Measurements from ENCODE around the gene LRP1B.

The LRP1B gene

DNA sequence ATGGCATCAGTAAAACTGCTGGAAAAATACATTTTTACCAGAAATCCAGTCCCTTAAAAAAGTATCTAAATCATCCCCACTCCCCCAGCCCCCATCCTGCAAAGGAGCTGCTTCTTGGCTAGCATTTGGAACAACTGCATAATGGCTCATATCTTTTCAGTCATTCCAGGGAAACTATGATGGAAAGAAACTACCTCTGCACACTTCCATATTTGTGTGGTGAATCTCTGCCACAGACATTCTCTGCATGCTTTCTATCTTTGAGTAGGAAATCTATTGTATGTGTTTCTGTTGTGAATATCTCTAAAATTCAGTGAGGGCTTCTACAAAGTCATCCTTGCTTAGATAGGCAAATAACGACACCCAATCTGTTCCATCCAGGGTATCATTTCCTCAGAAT, 632.3 kb downstream of the LRP1B start:
- no peaks in the 10 kb centered on the region for H3K36me3 ChIP-seq (ENCODE audit: insufficient read depth)
- H4K20me1 ChIP-seq (ENCODE audit: insufficient read depth), result no peaks in the 10 kb centered on the region
- no peak overlapping the region for H3K4me2 ChIP-seq
- no peak overlapping the region for H2AFZ ChIP-seq (ENCODE audit: low read depth)
- H3K9ac ChIP-seq, result no peak overlapping the region
- no peak overlapping the region for H3K4me3 ChIP-seq (IDR thresholded peaks at IDR 0.05; ENCODE audit: insufficient read depth, low read depth, low read length)
- H3K27me3 ChIP-seq (ENCODE audit: insufficient read depth, low read depth), result no peaks in the 10 kb centered on the region
- TF ChIP-seq, protein P1, sequence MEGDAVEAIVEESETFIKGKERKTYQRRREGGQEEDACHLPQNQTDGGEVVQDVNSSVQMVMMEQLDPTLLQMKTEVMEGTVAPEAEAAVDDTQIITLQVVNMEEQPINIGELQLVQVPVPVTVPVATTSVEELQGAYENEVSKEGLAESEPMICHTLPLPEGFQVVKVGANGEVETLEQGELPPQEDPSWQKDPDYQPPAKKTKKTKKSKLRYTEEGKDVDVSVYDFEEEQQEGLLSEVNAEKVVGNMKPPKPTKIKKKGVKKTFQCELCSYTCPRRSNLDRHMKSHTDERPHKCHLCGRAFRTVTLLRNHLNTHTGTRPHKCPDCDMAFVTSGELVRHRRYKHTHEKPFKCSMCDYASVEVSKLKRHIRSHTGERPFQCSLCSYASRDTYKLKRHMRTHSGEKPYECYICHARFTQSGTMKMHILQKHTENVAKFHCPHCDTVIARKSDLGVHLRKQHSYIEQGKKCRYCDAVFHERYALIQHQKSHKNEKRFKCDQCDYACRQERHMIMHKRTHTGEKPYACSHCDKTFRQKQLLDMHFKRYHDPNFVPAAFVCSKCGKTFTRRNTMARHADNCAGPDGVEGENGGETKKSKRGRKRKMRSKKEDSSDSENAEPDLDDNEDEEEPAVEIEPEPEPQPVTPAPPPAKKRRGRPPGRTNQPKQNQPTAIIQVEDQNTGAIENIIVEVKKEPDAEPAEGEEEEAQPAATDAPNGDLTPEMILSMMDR (conservative IDR thresholded peaks at IDR 0.05; ENCODE audit: low read depth, low read length), result no peak
- no peaks in the 10 kb centered on the region for H3K79me2 ChIP-seq (ENCODE audit: insufficient read depth, low read depth)
- no peaks in the 10 kb centered on the region for H3K4me1 ChIP-seq (ENCODE audit: low read depth, poor library complexity, severe bottlenecking)
- H3K27ac ChIP-seq, result no peak overlapping the region

DNA sequence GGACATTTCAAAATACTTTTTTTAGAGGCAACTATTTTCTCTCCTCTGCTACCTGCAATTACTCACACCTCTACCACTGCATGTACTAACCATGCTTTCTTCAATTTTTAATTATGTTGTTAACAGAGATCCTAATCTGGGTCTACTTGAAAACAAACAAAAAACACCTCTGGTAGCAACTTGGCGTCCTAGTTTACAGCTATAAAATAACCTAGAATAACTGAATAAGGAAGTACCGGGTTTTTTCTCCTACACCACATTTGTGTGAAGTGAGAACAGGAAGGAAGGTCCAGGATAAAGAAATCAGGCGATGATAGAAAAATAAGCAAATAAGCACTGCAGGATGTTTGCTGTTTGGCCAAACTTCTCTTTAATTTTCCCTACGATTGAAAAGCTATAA, 633.5 kb downstream of the LRP1B start:
- Histone ChIP-seq H3K9ac (no peak overlapping the region), H2AFZ (ENCODE audit: low read depth) (no peak overlapping the region), H3K27ac (no peak overlapping the region), H3K36me3 (ENCODE audit: insufficient read depth) (no peaks in the 10 kb centered on the region), H4K20me1 (ENCODE audit: insufficient read depth) (no peaks in the 10 kb centered on the region), H3K79me2 (ENCODE audit: insufficient read depth, low read depth) (no peaks in the 10 kb centered on the region), H3K27me3 (ENCODE audit: insufficient read depth, low read depth) (no peaks in the 10 kb centered on the region), H3K4me2 (no peak overlapping the region), H3K4me3 (IDR thresholded peaks at IDR 0.05; ENCODE audit: insufficient read depth, low read depth, low read length) (no peak overlapping the region), H3K4me1 (ENCODE audit: low read depth, poor library complexity, severe bottlenecking) (no peaks in the 10 kb centered on the region)
- TF ChIP-seq, protein P1 (conservative IDR thresholded peaks at IDR 0.05; ENCODE audit: low read depth, low read length), result no peak

DNA sequence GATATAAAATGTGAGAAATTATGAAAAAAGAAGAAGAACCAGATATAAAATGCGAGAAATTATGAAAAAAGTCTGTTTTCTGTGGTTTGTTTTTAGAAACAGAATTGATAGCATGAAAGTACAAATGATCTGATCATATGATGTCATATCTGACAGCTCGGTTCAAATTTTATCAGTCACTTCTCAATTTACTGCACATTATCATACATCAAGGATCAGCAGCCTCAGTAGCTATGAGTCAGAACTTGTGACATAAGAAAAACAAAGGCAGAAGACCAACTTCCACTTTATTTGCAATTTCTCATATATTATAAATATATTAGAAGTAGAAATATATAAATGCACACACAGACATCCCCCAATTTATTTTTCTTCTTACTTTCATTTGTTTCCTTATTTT, 634.0 kb downstream of the LRP1B start:
- TF ChIP-seq, protein P1 (conservative IDR thresholded peaks at IDR 0.05; ENCODE audit: low read depth, low read length), result no peak
- Histone ChIP-seq H3K9ac (no peak overlapping the region), H3K79me2 (ENCODE audit: insufficient read depth, low read depth) (no peaks in the 10 kb centered on the region), H2AFZ (ENCODE audit: low read depth) (no peak overlapping the region), H4K20me1 (ENCODE audit: insufficient read depth) (no peaks in the 10 kb centered on the region), H3K36me3 (ENCODE audit: insufficient read depth) (no peaks in the 10 kb centered on the region), H3K4me1 (ENCODE audit: low read depth, poor library complexity, severe bottlenecking) (no peaks in the 10 kb centered on the region), H3K4me3 (IDR thresholded peaks at IDR 0.05; ENCODE audit: insufficient read depth, low read depth, low read length) (no peak overlapping the region), H3K4me2 (no peak overlapping the region), H3K27ac (no peak overlapping the region), H3K27me3 (ENCODE audit: insufficient read depth, low read depth) (no peaks in the 10 kb centered on the region)

DNA sequence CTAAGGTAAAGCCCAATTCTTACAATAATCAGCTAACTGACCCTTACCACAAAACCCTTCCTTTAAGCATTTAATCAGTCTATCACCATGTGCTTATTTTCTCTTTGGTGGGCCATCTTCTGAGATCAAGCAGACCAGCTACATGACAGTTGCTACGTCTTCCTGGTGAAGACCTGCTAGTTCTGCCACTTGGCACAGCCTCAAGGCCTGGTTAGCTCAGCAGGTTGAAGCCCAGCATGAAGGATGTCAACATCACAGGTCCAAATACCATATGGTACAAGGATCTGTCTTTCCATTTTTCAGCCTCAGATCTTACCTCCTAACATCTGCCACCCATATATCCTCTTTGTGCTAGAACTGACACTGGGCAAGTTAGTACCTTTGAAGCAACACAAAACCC, 636.9 kb downstream of the LRP1B start:
- H3K36me3 ChIP-seq (ENCODE audit: insufficient read depth), result no peaks in the 10 kb centered on the region
- no peaks in the 10 kb centered on the region for H3K27me3 ChIP-seq (ENCODE audit: insufficient read depth, low read depth)
- H3K4me1 ChIP-seq (ENCODE audit: low read depth, poor library complexity, severe bottlenecking), result no peaks in the 10 kb centered on the region
- no peak overlapping the region for H3K27ac ChIP-seq
- H4K20me1 ChIP-seq (ENCODE audit: insufficient read depth), result no peaks in the 10 kb centered on the region
- H3K79me2 ChIP-seq (ENCODE audit: insufficient read depth, low read depth), result no peaks in the 10 kb centered on the region
- no peak overlapping the region for H3K9ac ChIP-seq
- no peak overlapping the region for H3K4me2 ChIP-seq
- no peak overlapping the region for H3K4me3 ChIP-seq (IDR thresholded peaks at IDR 0.05; ENCODE audit: insufficient read depth, low read depth, low read length)
- TF ChIP-seq, protein P1 (conservative IDR thresholded peaks at IDR 0.05; ENCODE audit: low read depth, low read length), result no peak
- H2AFZ ChIP-seq (ENCODE audit: low read depth), result no peak overlapping the region

DNA sequence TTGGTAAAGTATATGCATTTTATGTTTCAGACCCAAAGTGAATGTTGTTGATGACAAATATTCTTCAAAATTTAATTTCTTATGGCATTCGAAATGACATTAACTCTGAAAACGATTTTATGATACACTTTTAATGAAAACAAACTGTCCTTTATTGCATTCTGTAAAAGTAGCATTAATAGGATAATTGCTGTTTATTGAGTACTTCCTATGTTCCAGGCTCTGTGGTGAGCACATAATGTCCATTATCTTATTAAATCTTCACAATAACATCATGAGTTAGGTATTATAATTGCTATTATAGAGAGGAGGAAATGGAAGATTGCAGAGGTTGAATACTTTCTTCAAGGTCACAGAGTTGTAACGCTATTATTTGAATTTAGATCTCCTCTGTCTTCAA, 638.0 kb downstream of the LRP1B start:
- Histone ChIP-seq H3K9ac (no peak overlapping the region), H4K20me1 (ENCODE audit: insufficient read depth) (no peaks in the 10 kb centered on the region), H3K27me3 (ENCODE audit: insufficient read depth, low read depth) (no peaks in the 10 kb centered on the region), H3K4me3 (IDR thresholded peaks at IDR 0.05; ENCODE audit: insufficient read depth, low read depth, low read length) (no peak overlapping the region), H3K27ac (no peak overlapping the region), H3K36me3 (ENCODE audit: insufficient read depth) (no peaks in the 10 kb centered on the region), H3K79me2 (ENCODE audit: insufficient read depth, low read depth) (no peaks in the 10 kb centered on the region), H2AFZ (ENCODE audit: low read depth) (no peak overlapping the region), H3K4me2 (no peak overlapping the region), H3K4me1 (ENCODE audit: low read depth, poor library complexity, severe bottlenecking) (no peaks in the 10 kb centered on the region)
- TF ChIP-seq, protein P1 (conservative IDR thresholded peaks at IDR 0.05; ENCODE audit: low read depth, low read length), result no peak

Data from KMS-11 (cell line).